ENCODE data around the gene ATG7.

Gene ATG7

GRCh38 chr3:11245276-11245675 is 26.9 kb upstream of the ATG7 start:
- TF ChIP-seq, protein P1, sequence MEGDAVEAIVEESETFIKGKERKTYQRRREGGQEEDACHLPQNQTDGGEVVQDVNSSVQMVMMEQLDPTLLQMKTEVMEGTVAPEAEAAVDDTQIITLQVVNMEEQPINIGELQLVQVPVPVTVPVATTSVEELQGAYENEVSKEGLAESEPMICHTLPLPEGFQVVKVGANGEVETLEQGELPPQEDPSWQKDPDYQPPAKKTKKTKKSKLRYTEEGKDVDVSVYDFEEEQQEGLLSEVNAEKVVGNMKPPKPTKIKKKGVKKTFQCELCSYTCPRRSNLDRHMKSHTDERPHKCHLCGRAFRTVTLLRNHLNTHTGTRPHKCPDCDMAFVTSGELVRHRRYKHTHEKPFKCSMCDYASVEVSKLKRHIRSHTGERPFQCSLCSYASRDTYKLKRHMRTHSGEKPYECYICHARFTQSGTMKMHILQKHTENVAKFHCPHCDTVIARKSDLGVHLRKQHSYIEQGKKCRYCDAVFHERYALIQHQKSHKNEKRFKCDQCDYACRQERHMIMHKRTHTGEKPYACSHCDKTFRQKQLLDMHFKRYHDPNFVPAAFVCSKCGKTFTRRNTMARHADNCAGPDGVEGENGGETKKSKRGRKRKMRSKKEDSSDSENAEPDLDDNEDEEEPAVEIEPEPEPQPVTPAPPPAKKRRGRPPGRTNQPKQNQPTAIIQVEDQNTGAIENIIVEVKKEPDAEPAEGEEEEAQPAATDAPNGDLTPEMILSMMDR (IDR thresholded peaks at IDR 0.05; ENCODE audit: borderline replicate concordance, insufficient read depth, low read depth, low read length): no peak
- H3K4me3 ChIP-seq (ENCODE audit: low read depth, low read length): no peak overlapping the region

GRCh38 chr3:11245827-11246662 is 26.2 kb upstream of the ATG7 start:
- TF ChIP-seq, protein P1 (IDR thresholded peaks at IDR 0.05; ENCODE audit: borderline replicate concordance, insufficient read depth, low read depth, low read length): no peak
- H3K4me3 ChIP-seq (ENCODE audit: low read depth, low read length): no peak overlapping the region

DNA sequence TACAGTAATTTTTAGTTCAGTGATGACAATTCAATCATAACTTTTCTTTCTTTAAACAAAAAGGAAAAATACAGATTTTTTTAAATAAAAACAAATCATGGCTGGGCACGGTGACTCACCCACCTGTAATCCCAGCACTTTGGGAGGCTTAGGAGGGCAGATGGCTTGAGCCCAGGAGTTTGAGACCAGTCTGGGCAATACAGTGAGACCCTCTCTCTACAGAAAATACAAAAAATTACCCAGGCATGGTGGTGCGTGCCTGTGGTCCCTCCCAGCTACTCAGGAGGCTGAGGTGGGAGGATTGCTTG is 25.6 kb upstream of the ATG7 start:
- TF ChIP-seq, protein P1 (IDR thresholded peaks at IDR 0.05; ENCODE audit: borderline replicate concordance, insufficient read depth, low read depth, low read length): no peak
- H3K4me3 ChIP-seq (ENCODE audit: low read depth, low read length): no peak overlapping the region

DNA sequence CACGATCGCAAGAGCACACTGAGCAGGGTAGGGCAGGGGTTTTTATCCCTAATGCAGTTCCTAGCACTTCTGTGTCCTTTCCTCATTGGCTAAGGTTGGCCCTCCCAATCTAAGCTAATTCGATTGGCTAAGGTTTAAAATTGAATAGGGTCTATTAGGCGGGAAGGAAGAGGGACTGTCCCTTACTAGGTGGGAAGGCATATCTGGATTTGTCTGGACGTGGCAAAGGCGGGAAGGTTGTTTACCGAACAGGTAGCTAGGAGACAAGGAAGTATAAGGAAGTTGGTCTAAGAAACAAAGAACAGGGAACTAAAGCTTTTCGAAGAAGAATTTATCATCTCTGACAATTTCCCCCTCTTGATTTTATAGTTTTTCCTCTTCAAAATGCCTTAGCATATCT is 24.8 kb upstream of the ATG7 start:
- TF ChIP-seq, protein P1 (IDR thresholded peaks at IDR 0.05; ENCODE audit: borderline replicate concordance, insufficient read depth, low read depth, low read length): no peak
- no peak overlapping the region for H3K4me3 ChIP-seq (ENCODE audit: low read depth, low read length)

DNA sequence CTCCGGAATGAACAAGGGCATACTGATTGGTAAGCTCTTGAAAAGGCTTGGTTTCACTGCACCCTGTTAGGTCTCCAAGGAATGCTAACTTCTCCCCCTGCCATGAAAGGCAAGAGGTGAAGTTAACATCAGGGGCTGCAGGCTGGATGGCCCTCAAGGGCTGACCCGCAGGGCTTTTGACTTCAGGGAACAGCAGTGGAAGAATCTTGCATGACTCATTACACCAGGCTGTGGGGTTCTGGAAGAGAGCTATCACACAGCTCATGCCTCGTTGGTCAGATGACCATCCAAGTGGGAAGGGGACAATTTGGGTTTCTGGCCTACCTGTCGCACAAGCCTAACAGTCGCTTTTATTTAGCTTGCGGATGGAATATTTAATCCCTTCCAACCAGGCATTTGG is 23.6 kb upstream of the ATG7 start:
- H3K4me3 ChIP-seq (ENCODE audit: low read depth, low read length): no peak overlapping the region
- TF ChIP-seq, protein P1 (IDR thresholded peaks at IDR 0.05; ENCODE audit: borderline replicate concordance, insufficient read depth, low read depth, low read length): no peak

DNA sequence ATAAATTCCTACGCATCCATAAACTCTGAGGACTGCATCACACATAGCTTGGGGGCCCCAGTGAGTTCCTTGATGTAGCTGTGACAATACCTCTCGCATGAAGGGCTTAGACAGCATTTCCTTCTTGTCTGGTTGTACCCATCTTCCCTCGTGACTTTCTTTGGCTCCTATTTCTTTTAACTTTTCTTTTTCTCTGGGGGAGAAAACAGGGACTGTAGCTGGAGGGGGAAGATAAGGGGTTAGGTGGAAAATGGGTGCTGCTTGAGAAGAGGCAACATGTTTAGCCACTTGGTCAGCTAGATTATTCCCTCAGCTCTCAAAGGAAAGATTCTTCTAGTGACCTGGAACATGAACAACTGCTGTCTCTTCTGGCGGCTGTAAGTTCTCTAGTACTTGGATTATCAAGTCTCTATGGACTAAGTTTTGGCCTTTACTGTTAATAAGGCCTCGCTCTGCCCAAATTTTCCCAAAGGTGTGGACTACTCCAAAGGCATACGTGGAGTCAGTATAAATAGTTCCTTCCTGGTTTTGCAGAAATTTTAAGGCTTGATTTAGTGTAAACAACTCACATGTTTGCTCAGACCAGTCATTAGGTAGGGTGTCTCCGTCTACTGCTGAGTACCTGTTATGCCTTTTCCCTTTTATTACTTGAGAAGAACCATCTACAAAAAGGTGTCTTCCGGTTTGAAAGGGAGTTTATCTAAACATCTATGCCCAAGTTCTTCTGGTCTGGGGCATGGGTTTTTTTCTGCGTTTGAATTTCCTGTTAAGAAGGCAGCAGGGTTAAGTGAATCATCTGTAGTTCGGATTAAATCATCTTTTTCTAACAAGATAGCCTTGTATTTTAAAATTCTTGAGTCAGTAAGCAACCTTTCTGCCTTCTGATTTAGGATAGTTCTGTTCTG is 21.0 kb upstream of the ATG7 start:
- TF ChIP-seq, protein P1 (IDR thresholded peaks at IDR 0.05; ENCODE audit: borderline replicate concordance, insufficient read depth, low read depth, low read length): no peak
- no peak overlapping the region for H3K4me3 ChIP-seq (ENCODE audit: low read depth, low read length)
